Skeletal muscle satellite cell (primary cell): ENCODE results near the gene TSPAN33.
"Not testable (repeated sequence)": the region's sequence is repeated elsewhere in the genome, so short reads cannot be mapped to it uniquely, and the experiment has no call there.

Source experiments
- H3K27me3 ChIP-seq: 2 replicates; pipeline ENCODE4 v1.7.0; 2013; ENCODE audit warnings: low read length; ENCODE audit not compliant: control insufficient read depth, insufficient read depth
- H3K36me3 ChIP-seq: 2 replicates; pipeline ENCODE4 v1.7.0; 2013; ENCODE audit warnings: mild to moderate bottlenecking, control low read depth, low read length; ENCODE audit not compliant: insufficient read depth
- H3K4me1 ChIP-seq: 2 replicates; pipeline ENCODE4 v1.7.0; 2013; ENCODE audit warnings: low read length; ENCODE audit not compliant: control insufficient read depth, insufficient read depth
- H3K4me2 ChIP-seq: 2 replicates; pipeline ENCODE4 v1.7.0; 2013; ENCODE audit warnings: mild to moderate bottlenecking, low read length
- H3K4me3 ChIP-seq: 2 replicates; pipeline ENCODE4 v1.7.0; 2013; ENCODE audit warnings: low read length
- H3K9ac ChIP-seq: 2 replicates; pipeline ENCODE4 v1.7.0; 2013; ENCODE audit warnings: mild to moderate bottlenecking, low read depth, low read length, moderate library complexity
- H3K9me3 ChIP-seq: replicated peaks from 2 replicates; pipeline ENCODE4 v1.7.0; 2013; ENCODE audit warnings: mild to moderate bottlenecking, control low read depth, low read length

The TSPAN33 gene

DNA sequence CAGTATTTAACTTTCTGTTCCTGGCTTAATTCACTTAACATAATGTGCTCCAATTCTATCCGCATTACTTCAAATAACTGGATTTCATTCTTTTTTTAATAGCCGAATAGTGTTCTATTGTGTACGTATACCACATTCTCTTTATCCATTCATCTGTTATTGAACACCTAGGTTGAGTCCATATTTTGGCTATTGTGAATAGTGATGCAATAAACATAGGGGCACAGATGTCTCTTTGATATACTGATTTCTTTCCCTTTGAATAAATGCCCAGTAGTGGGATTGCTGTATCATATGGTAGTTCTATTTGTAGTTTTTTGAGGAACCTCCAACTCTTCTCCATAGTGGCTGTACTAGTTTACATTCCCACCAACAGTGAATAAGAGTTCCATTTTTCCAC, 25.5 kb upstream of the TSPAN33 start:
- Histone ChIP-seq H3K9ac (no peak overlapping the region), H3K4me1 (no peaks in the 10 kb centered on the region), H3K9me3 (peaks cover 3% of the 10 kb centered on the region), H3K4me2 (no peak overlapping the region), H3K36me3 (no peaks in the 10 kb centered on the region), H3K4me3 (no peak overlapping the region), H3K27me3 (peaks cover 38% of the 10 kb centered on the region)

DNA sequence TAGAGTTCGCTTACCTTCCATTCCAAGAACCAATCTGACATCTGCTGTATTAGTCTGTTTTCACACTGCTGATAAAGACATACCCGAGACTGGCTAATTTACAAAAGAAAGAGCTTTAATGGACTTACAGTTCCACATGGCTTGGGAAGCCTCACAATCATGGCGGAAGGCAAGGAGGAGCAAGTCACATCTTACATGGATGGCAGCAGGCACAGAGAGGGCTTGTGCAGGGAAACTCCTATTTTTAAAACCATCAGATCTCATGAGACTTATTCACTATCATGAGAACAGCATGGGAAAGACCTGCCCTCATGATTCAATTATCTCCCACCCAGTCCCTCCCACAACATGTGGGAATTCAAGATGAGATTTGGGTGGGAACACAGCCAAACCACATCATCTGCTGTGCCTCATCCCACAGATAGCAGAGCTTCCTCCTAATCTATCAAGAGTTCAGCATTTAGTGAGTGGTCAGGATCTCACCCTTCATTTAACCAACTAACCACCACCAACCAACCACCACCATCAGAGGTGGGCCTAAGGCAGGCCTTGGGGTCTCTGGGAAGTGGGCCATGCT, 22.9 kb upstream of the TSPAN33 start:
- H3K9me3 ChIP-seq, H3K36me3 ChIP-seq, H3K4me3 ChIP-seq: not testable (repeated sequence)

DNA sequence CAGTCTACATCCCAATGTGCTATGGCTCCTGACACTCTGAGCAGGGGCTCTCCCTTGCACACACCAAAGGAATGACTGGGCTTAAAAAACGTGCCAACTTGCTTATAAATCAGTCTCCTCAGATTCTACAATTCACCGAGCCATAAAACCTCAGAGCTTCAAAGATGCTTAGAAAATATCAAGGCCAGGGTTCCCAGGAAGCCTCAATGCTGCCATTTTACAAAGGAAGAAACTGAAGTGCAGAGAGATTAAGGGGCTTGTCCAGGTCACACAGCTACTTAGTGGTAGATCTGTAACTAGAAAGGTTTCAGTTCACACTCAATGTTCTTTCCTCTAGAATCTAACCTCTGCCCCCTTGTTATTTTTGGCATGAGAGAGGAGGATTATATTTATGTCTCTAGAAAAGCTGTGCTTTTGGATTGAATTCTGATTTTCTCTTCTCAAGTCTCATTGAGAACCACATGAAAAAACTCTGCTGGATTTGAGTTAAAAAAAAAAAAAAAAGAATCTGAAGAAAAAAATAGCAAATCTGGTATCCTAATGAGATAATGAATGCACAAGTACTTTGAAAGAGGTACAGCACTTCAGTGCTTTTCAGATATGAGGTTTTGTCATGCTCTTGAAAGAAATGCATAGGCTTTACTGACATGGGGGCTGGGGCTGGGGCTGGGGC, 22.3 kb upstream of the TSPAN33 start:
- peaks cover 3% of the 10 kb centered on the region for H3K9me3 ChIP-seq
- H3K4me2 ChIP-seq = no peak overlapping the region
- no peaks in the 10 kb centered on the region for H3K36me3 ChIP-seq
- H3K4me3 ChIP-seq = no peak overlapping the region
- H3K4me1 ChIP-seq = no peaks in the 10 kb centered on the region
- H3K9ac ChIP-seq = no peak overlapping the region
- H3K27me3 ChIP-seq = peaks cover 38% of the 10 kb centered on the region

More for the DNA sequence above, 22.9 kb upstream of the TSPAN33 start:
- not testable (repeated sequence) for H3K4me2 ChIP-seq, H3K9ac ChIP-seq, H3K4me1 ChIP-seq
- H3K27me3 ChIP-seq = peaks cover 38% of the 10 kb centered on the region

DNA sequence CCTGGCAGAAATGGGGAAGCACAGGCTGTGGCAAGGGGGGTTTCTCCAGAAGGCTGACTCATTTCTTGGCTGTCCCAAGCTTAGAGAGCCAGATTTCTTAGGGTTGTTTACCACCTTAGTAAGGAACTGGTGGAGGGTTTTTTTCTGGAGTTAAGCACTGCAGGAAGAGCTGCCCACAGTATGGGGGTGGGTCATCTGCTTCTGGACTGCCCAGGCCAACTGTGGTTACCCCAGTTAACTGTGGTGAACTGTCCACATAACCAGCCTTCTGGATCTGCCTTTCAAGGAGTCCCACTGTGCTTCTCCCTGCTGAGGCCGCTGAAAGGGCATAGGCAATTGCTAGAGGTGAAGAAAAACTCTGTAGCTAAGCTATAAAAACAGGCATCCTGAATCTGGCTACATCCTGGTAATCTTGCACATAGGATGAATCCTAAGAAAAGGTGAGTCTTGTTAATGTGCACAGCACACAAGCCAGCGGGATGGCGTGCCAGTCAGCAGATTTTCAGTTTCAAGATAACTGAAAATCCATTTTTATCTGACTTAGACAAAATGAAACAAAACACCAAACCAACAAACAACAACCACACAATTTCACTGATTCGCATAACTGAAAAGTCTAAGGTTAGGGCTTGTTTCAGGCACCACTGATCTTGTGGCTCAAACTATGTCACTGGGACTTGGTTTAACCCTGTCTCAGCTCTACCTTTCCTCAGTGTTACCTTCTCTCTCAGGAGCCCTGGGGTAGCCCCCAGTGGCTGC, 21.6 kb upstream of the TSPAN33 start:
- Histone ChIP-seq H3K36me3 (no peaks in the 10 kb centered on the region), H3K27me3 (peaks cover 38% of the 10 kb centered on the region), H3K4me2 (no peak overlapping the region), H3K9ac (no peak overlapping the region), H3K4me3 (no peak overlapping the region), H3K9me3 (peaks cover 3% of the 10 kb centered on the region), H3K4me1 (no peaks in the 10 kb centered on the region)

DNA sequence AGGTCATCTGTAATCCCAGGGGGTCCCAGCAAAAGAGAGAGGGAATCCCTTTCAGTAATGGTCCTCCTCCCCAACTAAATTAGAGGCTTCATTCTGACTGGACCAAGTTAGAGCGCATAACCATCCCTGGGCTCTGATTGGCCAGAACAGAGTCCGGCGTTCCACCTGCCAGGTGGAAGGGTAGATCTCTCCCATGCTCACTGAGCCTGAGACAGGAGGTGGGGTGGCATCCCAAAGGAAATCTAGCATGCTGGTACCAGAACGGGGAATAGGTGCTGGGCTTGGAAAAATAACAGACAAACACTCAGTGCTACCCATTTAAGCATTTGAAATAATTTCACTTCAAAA, 21.0 kb upstream of the TSPAN33 start:
- Histone ChIP-seq H3K4me2 (no peak overlapping the region), H3K9ac (no peak overlapping the region), H3K4me3 (no peak overlapping the region), H3K36me3 (no peaks in the 10 kb centered on the region), H3K27me3 (peaks cover 38% of the 10 kb centered on the region), H3K9me3 (peaks cover 3% of the 10 kb centered on the region), H3K4me1 (no peaks in the 10 kb centered on the region)

DNA sequence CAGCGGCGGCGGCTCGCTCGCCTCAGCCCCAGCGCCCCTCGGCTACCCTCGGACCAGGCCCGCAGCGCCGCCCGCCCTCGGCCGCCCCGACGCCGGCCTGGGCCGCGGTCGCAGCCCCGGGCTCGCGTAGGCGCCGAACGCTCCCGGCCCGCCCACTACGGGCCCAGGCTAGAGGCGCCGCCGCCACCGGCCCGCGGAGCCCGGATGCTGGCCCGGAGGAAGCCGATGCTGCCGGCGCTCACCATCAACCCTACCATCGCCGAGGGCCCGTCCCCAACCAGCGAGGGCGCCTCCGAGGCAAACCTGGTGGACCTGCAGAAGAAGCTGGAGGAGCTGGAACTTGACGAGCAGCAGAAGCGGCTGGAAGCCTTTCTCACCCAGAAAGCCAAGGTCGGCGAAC, 18.2 kb upstream of the TSPAN33 start:
- Histone ChIP-seq H3K4me2 (no peak overlapping the region), H3K27me3 (peaks cover 41% of the 10 kb centered on the region), H3K36me3 (no peaks in the 10 kb centered on the region), H3K9ac (no peak overlapping the region), H3K9me3 (peaks cover 1% of the 10 kb centered on the region), H3K4me1 (no peaks in the 10 kb centered on the region), H3K4me3 (no peak overlapping the region)

DNA sequence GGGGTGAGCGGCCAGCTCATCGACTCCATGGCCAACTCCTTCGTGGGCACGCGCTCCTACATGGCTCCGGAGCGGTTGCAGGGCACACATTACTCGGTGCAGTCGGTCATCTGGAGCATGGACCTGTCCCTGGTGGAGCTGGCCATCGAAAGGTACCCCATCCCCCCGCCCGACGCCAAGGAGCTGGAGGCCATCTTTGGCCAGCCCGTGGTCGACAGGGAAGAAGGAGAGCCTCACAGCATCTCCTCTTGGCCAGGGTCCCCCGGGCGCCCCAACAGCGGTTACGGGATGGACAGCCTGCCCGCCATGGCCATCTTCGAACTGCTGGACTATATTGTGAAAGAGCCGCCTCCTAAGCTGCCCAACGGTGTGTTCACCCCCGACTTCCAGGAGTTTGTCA, 17.4 kb upstream of the TSPAN33 start:
- no peaks in the 10 kb centered on the region for H3K9me3 ChIP-seq
- peaks cover 48% of the 10 kb centered on the region for H3K27me3 ChIP-seq
- H3K36me3 ChIP-seq = no peaks in the 10 kb centered on the region
- no peak overlapping the region for H3K4me2 ChIP-seq
- no peak overlapping the region for H3K4me3 ChIP-seq
- no peak overlapping the region for H3K9ac ChIP-seq
- no peaks in the 10 kb centered on the region for H3K4me1 ChIP-seq

DNA sequence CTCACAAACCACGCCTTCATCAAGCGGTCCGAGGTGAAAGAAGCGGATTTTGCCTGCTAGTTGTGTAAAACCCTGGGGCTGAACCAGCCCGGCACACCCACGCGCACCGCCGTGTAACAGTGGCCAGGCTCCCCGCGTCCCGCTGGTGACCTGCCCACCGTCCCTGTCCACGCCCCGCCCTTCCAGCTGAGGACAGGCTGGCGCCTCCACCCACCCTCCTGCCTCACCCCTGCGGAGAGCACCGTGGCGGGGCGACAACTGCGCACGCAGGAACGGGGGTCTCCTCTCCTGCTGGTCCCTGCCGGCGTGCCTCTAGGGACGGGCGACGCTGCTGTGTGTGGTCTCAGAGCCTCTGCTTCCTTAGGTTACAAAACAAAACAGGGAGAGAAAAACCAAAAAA, 16.9 kb upstream of the TSPAN33 start:
- H3K4me3 ChIP-seq = no peak overlapping the region
- H3K9me3 ChIP-seq = no peaks in the 10 kb centered on the region
- no peak overlapping the region for H3K4me2 ChIP-seq
- peaks cover 51% of the 10 kb centered on the region for H3K27me3 ChIP-seq
- H3K36me3 ChIP-seq = no peaks in the 10 kb centered on the region
- no peak overlapping the region for H3K9ac ChIP-seq
- no peaks in the 10 kb centered on the region for H3K4me1 ChIP-seq

DNA sequence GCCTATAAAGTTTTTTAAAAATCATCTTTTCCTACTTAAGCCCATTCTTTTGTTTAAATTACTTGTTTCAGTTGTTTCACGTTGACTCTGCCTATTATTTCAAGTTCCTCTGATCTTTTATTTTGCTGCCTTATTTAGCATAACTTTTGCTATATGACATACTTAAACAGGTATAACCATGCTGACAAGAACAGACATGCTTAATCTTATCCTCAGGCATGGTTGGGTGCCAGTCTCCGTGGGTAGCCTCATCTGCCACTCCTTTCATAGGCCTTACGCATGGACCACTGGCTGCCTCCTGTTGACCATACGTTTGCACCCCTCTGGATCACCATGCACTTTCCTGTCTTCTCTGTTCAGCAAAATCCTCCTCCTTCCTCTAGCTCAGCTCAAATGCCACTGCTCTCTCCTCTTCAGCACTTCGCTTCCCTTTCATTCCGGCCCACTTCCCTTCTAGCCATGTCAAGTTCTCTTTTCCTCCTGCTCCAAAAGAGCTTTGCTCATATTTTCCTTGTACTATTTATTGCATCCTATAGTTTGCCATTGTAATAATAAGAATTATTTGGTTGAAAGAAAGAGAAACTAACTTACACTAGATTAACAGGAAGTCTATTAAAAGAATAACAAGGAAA, 10.0 kb upstream of the TSPAN33 start:
- no peak overlapping the region for H3K4me2 ChIP-seq
- no peaks in the 10 kb centered on the region for H3K4me1 ChIP-seq
- H3K9ac ChIP-seq = no peak overlapping the region
- H3K36me3 ChIP-seq = no peaks in the 10 kb centered on the region
- H3K4me3 ChIP-seq = no peak overlapping the region
- H3K9me3 ChIP-seq = no peaks in the 10 kb centered on the region
- H3K27me3 ChIP-seq = peaks cover 47% of the 10 kb centered on the region

DNA sequence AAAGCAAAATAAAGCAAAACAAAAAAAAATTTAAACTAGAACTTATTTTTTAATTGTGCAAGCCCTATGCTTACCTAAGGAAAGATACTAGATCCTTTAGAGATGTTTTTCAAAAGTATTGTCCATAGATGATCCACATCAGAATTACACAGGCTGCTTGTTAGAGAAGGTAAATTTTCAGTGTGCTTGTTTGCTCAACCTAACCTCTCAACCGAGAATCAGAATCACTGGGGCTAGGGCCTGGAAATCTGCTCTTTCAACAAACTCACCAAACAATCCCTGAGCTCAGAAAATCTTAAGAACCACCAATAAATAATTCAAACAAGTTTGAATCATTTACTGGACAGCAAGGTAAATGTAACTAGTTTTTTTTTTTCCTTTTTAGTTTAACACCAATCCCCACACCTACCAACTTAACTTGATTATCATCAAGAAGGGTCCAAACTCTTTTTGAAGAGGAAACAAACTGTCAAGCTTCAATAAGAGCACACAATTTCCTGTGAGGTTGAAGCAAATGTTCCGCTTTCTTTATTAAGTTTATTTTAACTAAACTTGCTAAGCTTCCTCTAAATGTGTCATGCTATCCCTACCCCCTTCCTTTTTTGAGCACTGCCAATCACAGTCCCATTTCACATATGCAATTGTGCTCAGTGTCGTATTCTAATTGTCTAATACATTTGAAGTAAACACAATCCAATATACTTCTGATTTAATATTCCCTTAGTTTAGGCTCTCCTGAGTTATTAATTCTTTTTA, 7.4 kb upstream of the TSPAN33 start:
- no peak overlapping the region for H3K9ac ChIP-seq

DNA sequence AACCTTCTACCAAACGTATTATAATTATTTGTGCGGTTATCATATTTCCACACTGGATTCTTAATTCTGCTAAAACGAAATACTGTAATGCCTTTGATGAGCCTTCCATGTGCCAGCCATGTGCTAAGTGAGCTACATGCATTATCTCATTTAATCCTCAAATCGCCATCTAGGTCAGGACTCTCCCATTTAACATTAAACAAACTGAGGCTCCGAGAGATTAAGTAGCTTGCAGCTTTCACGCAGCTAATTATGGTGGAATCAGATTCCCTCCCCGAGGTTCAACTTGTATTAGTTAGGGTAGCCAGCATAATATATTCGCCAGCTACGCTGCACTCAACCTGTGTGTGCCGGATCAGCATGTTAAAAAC, 798 bp upstream of the TSPAN33 start:
- H3K9ac ChIP-seq = no peak overlapping the region

More for the DNA sequence above, 7.4 kb upstream of the TSPAN33 start:
- no peak overlapping the region for H3K4me3 ChIP-seq
- H3K4me2 ChIP-seq = no peak overlapping the region
- no peaks in the 10 kb centered on the region for H3K9me3 ChIP-seq
- no peaks in the 10 kb centered on the region for H3K36me3 ChIP-seq
- H3K4me1 ChIP-seq = no peaks in the 10 kb centered on the region
- H3K27me3 ChIP-seq = peaks cover 39% of the 10 kb centered on the region

More for the DNA sequence above, 798 bp upstream of the TSPAN33 start:
- Histone ChIP-seq H3K36me3 (no peaks in the 10 kb centered on the region), H3K4me3 (no peak overlapping the region), H3K9me3 (no peaks in the 10 kb centered on the region), H3K4me2 (no peak overlapping the region), H3K4me1 (peaks cover 5% of the 10 kb centered on the region), H3K27me3 (peaks cover 62% of the 10 kb centered on the region)
